WTC11 (cell line): ENCODE results near the gene STON1. TPM values are rescaled to one million over a fixed set of nuclear protein-coding genes. Genes with fewer than 3 reads are reported as not detected.

ENCODE experiments used
- ATAC-seq: fragments of 200-7000 bp; cut with Tn5 transposase; 2 replicates; pipeline ENCODE4 v1.10.0; 2021; ENCODE audit warnings: mild to moderate bottlenecking, moderate library complexity
- Bru-seq: library from RNA; stranded (reverse); fragments of 400-500 nt; gene quantifications from one replicate; lab custom pipeline; 2021; lab: Mats Ljungman, UMichigan
- CTCF ChIA-PET: fragments of 300-600 bp; sonication (Branson Sonifier 250); formaldehyde crosslinking; loops from one replicate; lab custom pipeline; 2021; ENCODE audit warnings: antibody characterized with exemption; lab: Charles Lee
- POLR2A ChIA-PET: fragments of 350-600 bp; sonication (Branson Sonifier 250); formaldehyde crosslinking; loops from one replicate; lab custom pipeline; 2021; ENCODE audit warnings: antibody characterized with exemption; lab: Charles Lee
- DNase-seq: peaks from one replicate; pipeline ENCODE4 v3.0.0; 2021; ENCODE audit warnings: low spot score
- H3K27ac Mint-ChIP-seq: 2 replicates; pipeline ENCODE4 v1.8.0; 2021; ENCODE audit warnings: mixed read lengths
- H3K27me3 Mint-ChIP-seq: 2 replicates; pipeline ENCODE4 v1.8.0; 2021; ENCODE audit warnings: low read depth, mild to moderate bottlenecking, moderate library complexity, mixed read lengths
- H3K36me3 Mint-ChIP-seq: 2 replicates; pipeline ENCODE4 v1.8.0; 2021; ENCODE audit warnings: mixed read lengths
- H3K4me1 Mint-ChIP-seq: 2 replicates; pipeline ENCODE4 v1.8.0; 2022; ENCODE audit warnings: mixed read lengths
- H3K4me3 Mint-ChIP-seq: 2 replicates; pipeline ENCODE4 v1.8.0; 2021; ENCODE audit warnings: mild to moderate bottlenecking, moderate library complexity, mixed read lengths
- H3K9me3 Mint-ChIP-seq: 2 replicates; pipeline ENCODE4 v1.8.0; 2021; ENCODE audit warnings: mixed read lengths
- CREB1 ChIP-seq: sonication (generic); formaldehyde crosslinking; IDR thresholded peaks from 2 replicates; pipeline ENCODE4 v1.8.0; 2023; ENCODE audit warnings: mild to moderate bottlenecking, missing genetic modification reagents
- CREM ChIP-seq: sonication (generic); formaldehyde crosslinking; IDR thresholded peaks from 2 replicates; pipeline ENCODE4 v1.8.1; 2022; ENCODE audit warnings: mild to moderate bottlenecking, missing genetic modification reagents, moderate library complexity
- ESRRA ChIP-seq: sonication (generic); formaldehyde crosslinking; IDR thresholded peaks from 2 replicates; pipeline ENCODE4 v1.8.1; 2022; ENCODE audit warnings: mild to moderate bottlenecking, missing genetic modification reagents, borderline replicate concordance
- FOXJ3 ChIP-seq: sonication (generic); formaldehyde crosslinking; IDR thresholded peaks from 2 replicates; pipeline ENCODE4 v1.9.0; 2021; ENCODE audit warnings: missing genetic modification reagents, mild to moderate bottlenecking, borderline replicate concordance
- IRF2 ChIP-seq: sonication (generic); formaldehyde crosslinking; IDR thresholded peaks from 2 replicates; pipeline ENCODE4 v1.8.0; 2022; ENCODE audit warnings: low read depth, missing genetic modification reagents, borderline replicate concordance
- NR3C1 ChIP-seq: sonication (generic); formaldehyde crosslinking; conservative IDR thresholded peaks from 2 replicates; pipeline ENCODE4 v1.8.1; 2023; ENCODE audit warnings: low read depth, mild to moderate bottlenecking, missing genetic modification reagents
- OVOL2 ChIP-seq: fragments of 250-450 bp; sonication (Bioruptor Pico); IDR thresholded peaks from 2 replicates; pipeline ENCODE4 v1.9.0; 2021; ENCODE audit warnings: mild to moderate bottlenecking, borderline replicate concordance
- PRRX2 ChIP-seq: fragments of 250-450 bp; sonication (Bioruptor Pico); IDR thresholded peaks from 2 replicates; pipeline ENCODE4 v1.8.0; 2021; ENCODE audit warnings: mild to moderate bottlenecking
- SMAD4 ChIP-seq: sonication (generic); formaldehyde crosslinking; IDR thresholded peaks from 2 replicates; pipeline ENCODE4 v1.8.0; 2022; ENCODE audit warnings: mild to moderate bottlenecking, missing genetic modification reagents
- TEAD4 ChIP-seq: sonication (generic); formaldehyde crosslinking; IDR thresholded peaks from 2 replicates; pipeline ENCODE4 v1.8.0; 2022; ENCODE audit warnings: mild to moderate bottlenecking, missing genetic modification reagents
- ZBTB21 ChIP-seq: sonication (generic); formaldehyde crosslinking; IDR thresholded peaks from 2 replicates; pipeline ENCODE4 v1.8.1; 2023; ENCODE audit warnings: mild to moderate bottlenecking, missing genetic modification reagents, borderline replicate concordance
- ZNF263 ChIP-seq: sonication (generic); formaldehyde crosslinking; IDR thresholded peaks from 2 replicates; pipeline ENCODE4 v1.8.1; 2022; ENCODE audit warnings: low read depth, mild to moderate bottlenecking, moderate library complexity, missing genetic modification reagents
- ZNF317 ChIP-seq: sonication (generic); formaldehyde crosslinking; IDR thresholded peaks from 2 replicates; pipeline ENCODE4 v1.8.1; 2023; ENCODE audit warnings: low read depth, mild to moderate bottlenecking, moderate library complexity, missing genetic modification reagents, borderline replicate concordance
- ZNF423 ChIP-seq: fragments of 250-450 bp; sonication (Bioruptor Pico); IDR thresholded peaks from 2 replicates; pipeline ENCODE4 v2.1.2; 2022; ENCODE audit warnings: mild to moderate bottlenecking, moderate library complexity
- ZNF671 ChIP-seq: fragments of 250-450 bp; sonication (Bioruptor Pico); IDR thresholded peaks from 2 replicates; pipeline ENCODE4 v1.8.0; 2021; ENCODE audit warnings: mild to moderate bottlenecking
- long read RNA-seq, 3 experiments: library from RNA in 1 of 3; library from capped mRNA in 1 of 3; library from polyadenylated mRNA in 1 of 3; unstranded in 2 of 3; stranded (forward) in 1 of 3; transcript quantifications; one replicate each; pipeline ENCODE4 v2.0.0, GENCODE V29; 2021
- total RNA-seq: library from RNA; stranded (reverse); gene quantifications from 3 replicates; pipeline ENCODE4 v1.2.3, GENCODE V29; 2021
- TF ChIP-seq, protein P1 (sequence below): fragments of 250-450 bp; sonication (Bioruptor Pico); IDR thresholded peaks from 2 replicates; pipeline ENCODE4 v1.9.0; 2021; ENCODE audit warnings: moderate library complexity, mild to moderate bottlenecking, inconsistent platforms, borderline replicate concordance
- TF ChIP-seq, protein P2 (sequence below): sonication (generic); formaldehyde crosslinking; IDR thresholded peaks from 2 replicates; pipeline ENCODE4 v1.8.1; 2023; ENCODE audit warnings: mild to moderate bottlenecking, moderate library complexity, missing genetic modification reagents
- TF ChIP-seq, protein P3 (sequence below): sonication (generic); formaldehyde crosslinking; IDR thresholded peaks from 2 replicates; pipeline ENCODE4 v1.8.1; 2022; ENCODE audit warnings: mild to moderate bottlenecking, moderate library complexity, missing genetic modification reagents
- TF ChIP-seq, protein P4 (sequence below): sonication (generic); formaldehyde crosslinking; IDR thresholded peaks from 2 replicates; pipeline ENCODE4 v1.8.1; 2023; ENCODE audit warnings: mild to moderate bottlenecking, missing genetic modification reagents
- TF ChIP-seq, protein P5 (sequence below): sonication (generic); formaldehyde crosslinking; IDR thresholded peaks from 2 replicates; pipeline ENCODE4 v1.8.0; 2023; ENCODE audit warnings: missing genetic modification reagents
- TF ChIP-seq, protein P6 (sequence below): sonication (generic); formaldehyde crosslinking; conservative IDR thresholded peaks from 2 replicates; pipeline ENCODE4 v1.8.1; 2022; ENCODE audit warnings: mild to moderate bottlenecking, missing genetic modification reagents
- TF ChIP-seq, protein P7 (sequence below): sonication (generic); formaldehyde crosslinking; IDR thresholded peaks from 2 replicates; pipeline ENCODE4 v1.8.0; 2022; ENCODE audit warnings: mild to moderate bottlenecking, missing genetic modification reagents
- TF ChIP-seq, protein P8 (sequence below): sonication (generic); formaldehyde crosslinking; IDR thresholded peaks from 2 replicates; pipeline ENCODE4 v1.8.0; 2022; ENCODE audit warnings: mild to moderate bottlenecking, missing genetic modification reagents

STON1 gene, protein sequence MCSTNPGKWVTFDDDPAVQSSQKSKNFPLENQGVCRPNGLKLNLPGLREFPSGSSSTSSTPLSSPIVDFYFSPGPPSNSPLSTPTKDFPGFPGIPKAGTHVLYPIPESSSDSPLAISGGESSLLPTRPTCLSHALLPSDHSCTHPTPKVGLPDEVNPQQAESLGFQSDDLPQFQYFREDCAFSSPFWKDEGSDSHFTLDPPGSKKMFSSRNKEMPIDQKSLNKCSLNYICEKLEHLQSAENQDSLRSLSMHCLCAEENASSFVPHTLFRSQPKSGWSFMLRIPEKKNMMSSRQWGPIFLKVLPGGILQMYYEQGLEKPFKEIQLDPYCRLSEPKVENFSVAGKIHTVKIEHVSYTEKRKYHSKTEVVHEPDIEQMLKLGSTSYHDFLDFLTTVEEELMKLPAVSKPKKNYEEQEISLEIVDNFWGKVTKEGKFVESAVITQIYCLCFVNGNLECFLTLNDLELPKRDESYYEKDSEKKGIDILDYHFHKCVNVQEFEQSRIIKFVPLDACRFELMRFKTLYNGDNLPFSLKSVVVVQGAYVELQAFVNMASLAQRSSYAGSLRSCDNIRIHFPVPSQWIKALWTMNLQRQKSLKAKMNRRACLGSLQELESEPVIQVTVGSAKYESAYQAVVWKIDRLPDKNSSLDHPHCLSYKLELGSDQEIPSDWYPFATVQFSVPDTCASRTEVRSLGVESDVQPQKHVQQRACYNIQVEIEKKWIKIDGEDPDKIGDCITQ
- 11.0 to 13.5 TPM (median 13.4 TPM) in 3 replicates for total RNA-seq
- Bru-seq, nascent RNA = percentile 89 among the genes with signal in this experiment
- long read RNA-seq, experiment 1, full-length matches to known transcripts = 13 of 25 reads
- long read RNA-seq, experiment 1, partial matches to known transcripts = 9 of 25 reads
- long read RNA-seq, experiment 1, other reads (novel, unspliced or antisense) = 3 of 25 reads
- long read RNA-seq, experiment 2, partial matches to known transcripts = 5 of 7 reads
- long read RNA-seq, experiment 2, other reads (novel, unspliced or antisense) = 2 of 7 reads
- long read RNA-seq, experiment 3 = 0 reads

DNA sequence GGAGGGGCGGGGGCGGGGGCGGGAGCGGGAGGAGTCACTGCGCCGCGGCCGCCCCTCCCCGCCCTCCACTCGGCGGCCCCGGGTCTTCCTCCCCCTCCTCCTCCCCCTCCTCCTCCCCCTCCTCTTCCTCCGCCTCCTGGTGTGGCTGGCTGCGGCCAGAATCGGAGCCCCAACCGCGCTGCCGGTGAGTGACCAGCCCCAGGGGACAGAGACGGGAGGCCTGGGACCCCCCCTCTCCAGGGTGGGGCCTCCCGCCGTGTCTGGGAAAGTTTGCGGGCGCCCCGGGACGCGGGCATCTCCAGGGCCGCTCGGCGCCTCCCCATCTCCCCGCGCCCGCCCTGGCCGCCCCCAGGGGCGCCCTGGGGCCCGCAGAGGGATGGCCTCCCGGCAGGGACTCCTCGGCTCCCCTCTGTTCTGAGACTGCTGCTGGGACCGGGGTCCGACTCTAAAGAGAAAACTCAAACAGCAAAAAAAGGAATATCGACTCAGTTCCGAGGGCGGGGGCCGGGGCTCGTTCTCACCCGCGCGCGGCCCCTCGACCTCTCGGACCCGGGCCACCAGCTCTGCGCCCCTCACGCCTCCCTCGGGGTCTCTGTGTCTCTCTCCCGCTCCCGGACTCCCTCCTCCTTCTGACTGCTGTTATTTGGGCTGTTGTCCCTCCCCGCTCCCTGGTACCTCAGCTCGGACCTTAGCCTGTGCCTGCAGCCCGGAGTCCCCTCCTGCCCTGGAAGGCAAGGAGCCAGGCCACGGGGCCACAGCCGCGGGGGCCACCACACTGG lies at the start of gene STON1:
Gene STON1 (plus strand): TSS at position 122 of the 779 bp plus-strand sequence. CDS start 50,480 bp downstream, outside the sequence.
- peak; percentile 54 for ATAC-seq
- Mint-ChIP-seq H3K36me3 (no peaks in the 10 kb centered on the region), H3K4me3 (peak within 1 kb of the TSS; percentile 86), H3K27ac (peak within 1 kb of the TSS; percentile 48; the same call in 1 of the 2 replicates), H3K9me3 (no peaks in the 10 kb centered on the region), H3K27me3 (no peaks in the 10 kb centered on the region), H3K4me1 (peaks cover 38% of the 10 kb centered on the region)
- CTCF ChIA-PET = interaction anchor here (1.2 to 2.4 kb wide), 2 partner anchors 10 to 58 kb away, joined by 7 to 15 read pairs; no protein-coding TSS in a partner anchor
- TF ChIP-seq ESRRA (CRISPR knock-in tag) (no peak), FOXJ3 (CRISPR knock-in tag) (no peak), CREM (CRISPR knock-in tag) (no peak), SMAD4 (CRISPR knock-in tag) (no peak), TEAD4 (CRISPR knock-in tag) (no peak), CREB1 (CRISPR knock-in tag) (no peak), ZNF317 (no peak), ZNF671 (CRISPR knock-in tag) (no peak), PRRX2 (no peak), NR3C1 (CRISPR knock-in tag) (no peak), ZNF263 (peak; percentile 85), ZNF423 (CRISPR knock-in tag) (peak; percentile 97), ZBTB21 (no peak)
- TF ChIP-seq, protein P1, sequence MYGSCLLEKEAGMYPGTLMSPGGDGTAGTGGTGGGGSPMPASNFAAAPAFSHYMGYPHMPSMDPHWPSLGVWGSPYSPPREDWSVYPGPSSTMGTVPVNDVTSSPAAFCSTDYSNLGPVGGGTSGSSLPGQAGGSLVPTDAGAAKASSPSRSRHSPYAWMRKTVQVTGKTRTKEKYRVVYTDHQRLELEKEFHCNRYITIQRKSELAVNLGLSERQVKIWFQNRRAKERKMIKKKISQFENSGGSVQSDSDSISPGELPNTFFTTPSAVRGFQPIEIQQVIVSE = no peak
- TF ChIP-seq, protein P2, sequence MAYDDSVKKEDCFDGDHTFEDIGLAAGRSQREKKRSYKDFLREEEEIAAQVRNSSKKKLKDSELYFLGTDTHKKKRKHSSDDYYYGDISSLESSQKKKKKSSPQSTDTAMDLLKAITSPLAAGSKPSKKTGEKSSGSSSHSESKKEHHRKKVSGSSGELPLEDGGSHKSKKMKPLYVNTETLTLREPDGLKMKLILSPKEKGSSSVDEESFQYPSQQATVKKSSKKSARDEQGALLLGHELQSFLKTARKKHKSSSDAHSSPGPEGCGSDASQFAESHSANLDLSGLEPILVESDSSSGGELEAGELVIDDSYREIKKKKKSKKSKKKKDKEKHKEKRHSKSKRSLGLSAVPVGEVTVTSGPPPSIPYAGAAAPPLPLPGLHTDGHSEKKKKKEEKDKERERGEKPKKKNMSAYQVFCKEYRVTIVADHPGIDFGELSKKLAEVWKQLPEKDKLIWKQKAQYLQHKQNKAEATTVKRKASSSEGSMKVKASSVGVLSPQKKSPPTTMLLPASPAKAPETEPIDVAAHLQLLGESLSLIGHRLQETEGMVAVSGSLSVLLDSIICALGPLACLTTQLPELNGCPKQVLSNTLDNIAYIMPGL (CRISPR knock-in tag) = 0 out of 2 replicates have a peak, but pooled peaks have one; percentile 28
- TF ChIP-seq, protein P3, sequence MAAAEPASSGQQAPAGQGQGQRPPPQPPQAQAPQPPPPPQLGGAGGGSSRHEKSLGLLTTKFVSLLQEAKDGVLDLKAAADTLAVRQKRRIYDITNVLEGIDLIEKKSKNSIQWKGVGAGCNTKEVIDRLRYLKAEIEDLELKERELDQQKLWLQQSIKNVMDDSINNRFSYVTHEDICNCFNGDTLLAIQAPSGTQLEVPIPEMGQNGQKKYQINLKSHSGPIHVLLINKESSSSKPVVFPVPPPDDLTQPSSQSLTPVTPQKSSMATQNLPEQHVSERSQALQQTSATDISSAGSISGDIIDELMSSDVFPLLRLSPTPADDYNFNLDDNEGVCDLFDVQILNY (CRISPR knock-in tag) = no peak
- TF ChIP-seq, protein P4, sequence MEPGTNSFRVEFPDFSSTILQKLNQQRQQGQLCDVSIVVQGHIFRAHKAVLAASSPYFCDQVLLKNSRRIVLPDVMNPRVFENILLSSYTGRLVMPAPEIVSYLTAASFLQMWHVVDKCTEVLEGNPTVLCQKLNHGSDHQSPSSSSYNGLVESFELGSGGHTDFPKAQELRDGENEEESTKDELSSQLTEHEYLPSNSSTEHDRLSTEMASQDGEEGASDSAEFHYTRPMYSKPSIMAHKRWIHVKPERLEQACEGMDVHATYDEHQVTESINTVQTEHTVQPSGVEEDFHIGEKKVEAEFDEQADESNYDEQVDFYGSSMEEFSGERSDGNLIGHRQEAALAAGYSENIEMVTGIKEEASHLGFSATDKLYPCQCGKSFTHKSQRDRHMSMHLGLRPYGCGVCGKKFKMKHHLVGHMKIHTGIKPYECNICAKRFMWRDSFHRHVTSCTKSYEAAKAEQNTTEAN (CRISPR knock-in tag) = no peak
- peak; percentile 36 for DNase-seq
- POLR2A ChIA-PET = no interaction called here

DNA sequence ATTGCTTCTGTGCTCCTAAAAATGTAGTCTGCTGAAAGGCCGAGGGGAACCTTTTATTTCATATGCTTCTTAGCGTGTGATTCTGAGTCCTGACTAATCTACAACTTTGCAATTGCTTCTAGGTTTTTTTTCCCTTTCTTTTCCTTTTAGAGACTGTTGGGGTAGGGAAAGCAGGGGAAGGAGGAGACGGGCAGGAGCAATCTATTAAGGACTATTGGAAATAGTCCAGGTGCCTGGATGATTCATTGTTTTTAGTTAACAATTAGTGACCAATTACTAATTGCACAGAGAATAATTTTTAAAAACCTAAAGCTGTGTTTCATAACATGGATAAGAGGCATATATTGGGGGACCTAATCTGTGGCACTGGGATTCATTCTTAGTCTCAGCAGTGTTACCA lies 49.4 kb upstream of the STON1 start:
- CTCF ChIA-PET = interaction anchor here (1.5 kb wide), 1 partner anchor 10 kb away, joined by 6 read pairs; no protein-coding TSS in a partner anchor
- DNase-seq = no peak
- peaks cover 22% of the 10 kb centered on the region for H3K36me3 Mint-ChIP-seq
- no peak overlapping the region for H3K27ac Mint-ChIP-seq
- no peak for ATAC-seq
- H3K9me3 Mint-ChIP-seq = no peaks in the 10 kb centered on the region
- POLR2A ChIA-PET = no interaction called here
- no peak overlapping the region for H3K4me3 Mint-ChIP-seq
- H3K4me1 Mint-ChIP-seq = no peaks in the 10 kb centered on the region
- no peaks in the 10 kb centered on the region for H3K27me3 Mint-ChIP-seq
- TF ChIP-seq, protein P5, sequence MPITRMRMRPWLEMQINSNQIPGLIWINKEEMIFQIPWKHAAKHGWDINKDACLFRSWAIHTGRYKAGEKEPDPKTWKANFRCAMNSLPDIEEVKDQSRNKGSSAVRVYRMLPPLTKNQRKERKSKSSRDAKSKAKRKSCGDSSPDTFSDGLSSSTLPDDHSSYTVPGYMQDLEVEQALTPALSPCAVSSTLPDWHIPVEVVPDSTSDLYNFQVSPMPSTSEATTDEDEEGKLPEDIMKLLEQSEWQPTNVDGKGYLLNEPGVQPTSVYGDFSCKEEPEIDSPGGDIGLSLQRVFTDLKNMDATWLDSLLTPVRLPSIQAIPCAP = no peak
- TF ChIP-seq, protein P6, sequence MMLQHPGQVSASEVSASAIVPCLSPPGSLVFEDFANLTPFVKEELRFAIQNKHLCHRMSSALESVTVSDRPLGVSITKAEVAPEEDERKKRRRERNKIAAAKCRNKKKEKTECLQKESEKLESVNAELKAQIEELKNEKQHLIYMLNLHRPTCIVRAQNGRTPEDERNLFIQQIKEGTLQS (CRISPR knock-in tag) = no peak
- TF ChIP-seq, protein P7, sequence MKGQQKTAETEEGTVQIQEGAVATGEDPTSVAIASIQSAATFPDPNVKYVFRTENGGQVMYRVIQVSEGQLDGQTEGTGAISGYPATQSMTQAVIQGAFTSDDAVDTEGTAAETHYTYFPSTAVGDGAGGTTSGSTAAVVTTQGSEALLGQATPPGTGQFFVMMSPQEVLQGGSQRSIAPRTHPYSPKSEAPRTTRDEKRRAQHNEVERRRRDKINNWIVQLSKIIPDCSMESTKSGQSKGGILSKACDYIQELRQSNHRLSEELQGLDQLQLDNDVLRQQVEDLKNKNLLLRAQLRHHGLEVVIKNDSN (CRISPR knock-in tag) = no peak
- no peak for TF ChIP-seq OVOL2 (CRISPR knock-in tag)
- TF ChIP-seq, protein P8, sequence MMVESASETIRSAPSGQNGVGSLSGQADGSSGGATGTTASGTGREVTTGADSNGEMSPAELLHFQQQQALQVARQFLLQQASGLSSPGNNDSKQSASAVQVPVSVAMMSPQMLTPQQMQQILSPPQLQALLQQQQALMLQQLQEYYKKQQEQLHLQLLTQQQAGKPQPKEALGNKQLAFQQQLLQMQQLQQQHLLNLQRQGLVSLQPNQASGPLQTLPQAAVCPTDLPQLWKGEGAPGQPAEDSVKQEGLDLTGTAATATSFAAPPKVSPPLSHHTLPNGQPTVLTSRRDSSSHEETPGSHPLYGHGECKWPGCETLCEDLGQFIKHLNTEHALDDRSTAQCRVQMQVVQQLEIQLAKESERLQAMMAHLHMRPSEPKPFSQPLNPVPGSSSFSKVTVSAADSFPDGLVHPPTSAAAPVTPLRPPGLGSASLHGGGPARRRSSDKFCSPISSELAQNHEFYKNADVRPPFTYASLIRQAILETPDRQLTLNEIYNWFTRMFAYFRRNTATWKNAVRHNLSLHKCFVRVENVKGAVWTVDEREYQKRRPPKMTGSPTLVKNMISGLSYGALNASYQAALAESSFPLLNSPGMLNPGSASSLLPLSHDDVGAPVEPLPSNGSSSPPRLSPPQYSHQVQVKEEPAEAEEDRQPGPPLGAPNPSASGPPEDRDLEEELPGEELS (CRISPR knock-in tag) = no peak
- no peak for TF ChIP-seq IRF2 (CRISPR knock-in tag)
